ENCODE measurements around the gene TMEM191B.
"Not testable (repeated sequence)": the region's sequence is repeated elsewhere in the genome, so short reads cannot be mapped to it uniquely, and the experiment has no call there.

GRCh38 chr22:18574555-18574954, 47.0 kb downstream of the TMEM191B start:
- TF ChIP-seq REST (IDR thresholded peaks at IDR 0.05; ENCODE audit: insufficient read depth in 1 of 2, low read depth in 2 of 2, low read length in 1 of 2); CTCF (IDR thresholded peaks at IDR 0.05); POLR2AphosphoS5 (IDR thresholded peaks at IDR 0.05; ENCODE audit: low read depth, low read length); SIN3A (IDR thresholded peaks at IDR 0.05; ENCODE audit: borderline replicate concordance, insufficient read depth, low read depth, low read length); TCF7L2 (IDR thresholded peaks at IDR 0.05; ENCODE audit: low read depth, low read length): not testable (repeated sequence)

All from Panc1 (cell line).